ENCODE data around the gene PRIM1.
A peak's percentile ranks its signal among the peaks of the same experiment; 100 is the strongest.
"Not testable (repeated sequence)": the region's sequence is repeated elsewhere in the genome, so short reads cannot be mapped to it uniquely, and the experiment has no call there.

PRIM1 gene

DNA sequence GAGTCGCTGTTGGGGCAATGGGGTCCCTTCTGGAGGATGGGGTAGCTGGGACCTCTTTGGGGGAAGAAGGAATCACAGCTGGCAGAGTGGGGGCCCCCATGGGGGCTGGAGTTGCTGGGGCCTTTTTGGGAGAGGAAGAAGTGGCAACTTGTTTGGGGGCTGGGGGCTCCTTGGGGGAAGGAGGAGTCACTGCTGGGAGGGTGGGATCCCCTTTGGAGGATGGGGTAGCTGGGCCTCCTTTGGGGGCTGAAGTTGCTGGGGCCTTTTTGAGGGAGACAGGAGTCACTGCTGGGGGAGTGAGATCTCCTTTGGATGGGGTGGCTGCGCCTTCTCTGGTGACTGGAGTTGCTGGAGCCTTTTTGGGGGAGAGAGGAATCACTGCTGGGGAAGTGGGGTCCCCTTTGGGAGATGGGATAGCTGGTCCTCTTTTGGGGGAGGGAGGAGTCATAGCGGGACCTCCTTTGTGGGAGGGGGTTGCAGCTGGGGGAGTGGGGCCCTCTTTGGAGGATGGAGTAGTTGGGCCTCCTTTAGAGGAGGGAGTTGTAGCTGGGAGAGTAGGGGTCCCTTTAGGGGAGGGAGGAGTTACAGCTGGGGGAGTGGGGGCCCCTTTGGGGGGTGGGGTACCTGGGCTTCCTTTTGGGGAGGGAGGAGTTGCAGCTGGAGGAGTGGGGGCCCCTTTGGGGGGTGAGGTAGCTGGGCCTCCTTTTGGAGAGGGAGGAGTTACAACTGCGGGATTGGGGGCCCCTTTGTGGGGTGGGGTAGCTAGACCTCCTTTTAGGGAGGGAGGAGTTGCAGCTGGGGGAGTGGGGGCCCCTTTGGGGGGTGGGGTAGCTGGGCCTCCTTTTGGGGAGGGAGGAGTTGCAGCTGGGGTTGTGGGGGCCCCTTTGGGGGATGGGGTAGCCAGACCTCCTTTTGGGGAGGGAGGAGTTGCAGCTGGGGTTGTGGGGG lies 34.9 kb downstream of the PRIM1 start:
- DNase-seq (ENCODE audit: low read depth): no peak

DNA sequence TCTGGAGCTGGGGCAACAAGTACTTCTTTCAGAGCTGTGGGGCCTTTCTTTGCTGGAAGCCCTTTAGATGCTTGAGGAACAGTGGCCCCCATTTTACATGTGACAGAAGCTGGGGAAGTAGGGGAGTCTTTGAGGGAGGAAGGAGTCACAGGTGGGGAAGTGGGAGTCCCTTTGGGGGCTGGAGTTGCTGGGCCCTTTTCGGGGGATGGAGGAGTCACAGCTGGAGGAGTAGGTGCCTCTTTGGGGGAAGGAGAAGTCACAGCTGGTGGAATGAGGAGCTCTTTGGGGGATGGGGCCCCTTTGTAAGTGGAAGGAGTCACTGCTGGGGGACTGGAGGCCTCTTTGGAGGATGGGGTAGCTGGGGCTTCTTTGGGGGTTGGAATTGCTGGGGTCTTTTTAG lies 35.7 kb downstream of the PRIM1 start:
- DNase-seq (ENCODE audit: low read depth): no peak

- no peak for DNase-seq (ENCODE audit: low read depth)
Observed at GRCh38 chr12:56715798-56716197, 36.3 kb downstream of the PRIM1 start.

GRCh38 chr12:56714431-56714929 lies 37.6 kb downstream of the PRIM1 start:
- no peak for DNase-seq (ENCODE audit: low read depth)

DNA sequence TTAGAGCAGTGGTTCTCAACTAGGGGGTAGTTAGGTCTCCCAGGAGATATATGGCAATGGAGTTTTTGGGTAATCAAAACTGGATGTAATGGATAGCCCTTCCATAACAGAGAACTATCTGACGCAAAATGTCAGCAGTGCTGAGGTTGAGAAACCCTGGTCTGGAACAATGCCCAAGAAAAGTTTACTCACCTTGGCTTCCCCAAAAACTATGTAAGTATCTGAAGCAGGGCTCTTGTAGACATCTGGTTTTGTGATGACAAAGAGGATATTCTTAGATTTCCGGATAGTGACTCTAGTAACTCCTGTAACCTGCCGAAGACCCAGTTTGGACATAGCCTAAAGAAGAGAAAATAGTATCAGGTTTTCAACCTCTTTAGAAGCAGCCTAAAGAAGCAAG lies 38.8 kb downstream of the PRIM1 start:
- no peak for DNase-seq (ENCODE audit: low read depth)

DNA sequence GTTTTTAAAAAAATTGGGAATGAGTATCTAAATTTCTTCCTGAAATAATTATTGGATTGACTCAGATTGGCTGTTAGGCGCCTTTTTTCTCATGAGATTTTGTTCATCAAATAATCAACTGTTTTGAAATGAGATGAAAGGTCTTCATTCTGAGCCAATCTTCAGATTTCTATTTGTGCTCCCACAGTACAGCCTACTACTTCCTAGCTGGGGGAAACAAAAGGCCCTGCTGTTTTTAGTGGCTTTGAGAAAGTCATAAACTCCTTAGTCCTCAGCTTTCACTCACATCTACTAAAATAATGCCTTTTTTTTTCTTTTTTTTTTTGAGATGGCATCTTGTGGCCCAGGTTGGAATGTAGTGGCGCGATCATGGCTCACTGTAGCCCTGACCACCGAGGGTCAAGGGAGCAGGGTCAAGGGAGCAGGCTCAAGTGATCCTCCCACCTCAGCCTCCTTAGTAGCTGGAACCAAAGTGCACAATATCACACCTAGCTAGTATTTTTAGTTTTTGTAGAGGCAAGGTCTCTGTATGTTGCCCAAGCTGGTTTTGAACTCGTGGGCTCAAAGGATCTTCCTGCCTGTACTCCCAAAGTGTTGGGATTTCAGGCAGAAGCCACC lies 42.3 kb downstream of the PRIM1 start:
- DNase-seq (ENCODE audit: low read depth): no peak

DNA sequence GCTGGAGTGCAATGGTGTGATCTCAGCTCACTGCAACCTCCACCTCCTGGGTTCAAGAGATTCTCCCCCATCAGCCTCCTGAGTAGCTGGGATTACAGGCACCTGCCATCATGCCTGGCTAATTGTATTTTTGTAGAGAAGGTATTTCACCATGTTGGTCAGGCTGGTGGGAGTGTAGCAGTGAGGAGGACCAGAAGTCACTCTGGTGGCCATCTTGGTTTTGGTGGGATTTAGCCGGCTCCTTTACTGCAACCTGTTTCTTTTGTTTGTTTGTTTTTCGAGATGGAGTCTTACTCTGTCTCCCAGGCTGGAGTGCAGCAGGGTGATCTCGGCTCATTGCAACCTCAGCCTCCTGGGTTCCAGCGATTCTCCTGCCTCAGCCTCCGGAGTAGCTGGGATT lies 47.6 kb downstream of the PRIM1 start:
- DNase-seq (ENCODE audit: low read depth): not testable (repeated sequence)

- no peak for DNase-seq (ENCODE audit: low read depth)
Observed at GRCh38 chr12:56699020-56699661, 53.0 kb downstream of the PRIM1 start.

DNA sequence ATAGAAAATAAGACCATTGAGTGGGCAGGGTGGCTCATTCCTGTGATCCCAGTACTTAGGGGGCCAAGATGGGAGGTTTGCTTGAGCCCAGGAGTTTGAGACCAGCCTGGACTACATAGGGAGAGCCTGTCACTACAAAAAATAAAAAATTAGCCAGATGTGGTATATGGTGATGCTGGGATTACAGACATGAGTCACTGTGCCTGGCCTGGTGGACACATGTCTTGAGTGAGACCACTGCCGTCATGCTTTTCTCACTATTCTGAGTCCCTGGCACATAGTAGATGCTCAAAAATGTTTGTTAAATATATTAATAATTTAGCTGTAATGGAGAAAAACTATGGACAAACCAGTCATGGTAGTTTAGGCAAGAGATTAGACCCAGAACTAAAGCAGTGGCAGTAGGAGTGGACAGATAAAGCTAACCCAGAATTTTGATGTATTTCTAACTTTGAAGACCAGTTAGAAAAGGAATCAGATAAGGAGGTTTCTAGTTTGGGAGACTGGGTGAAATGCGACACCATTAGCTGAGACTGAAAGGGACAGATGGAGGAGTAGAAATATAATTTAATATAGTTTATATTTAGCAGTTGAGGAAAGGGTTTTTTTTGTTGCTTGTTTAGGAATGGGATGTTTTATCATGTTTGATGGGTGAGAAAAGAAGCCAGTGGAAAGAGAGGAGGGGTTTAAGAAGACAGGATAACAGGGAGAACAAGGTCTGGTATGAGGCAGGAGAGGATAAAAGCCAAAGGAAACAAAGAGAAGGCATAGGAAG lies 56.6 kb downstream of the PRIM1 start:
- DNase-seq (ENCODE audit: low read depth): no peak

- DNase-seq (ENCODE audit: low read depth): no peak
Observed at GRCh38 chr12:56694161-56694560, 58.0 kb downstream of the PRIM1 start.

- DNase-seq (ENCODE audit: low read depth): no peak
Observed at GRCh38 chr12:56688846-56689109, 63.3 kb downstream of the PRIM1 start.

DNA sequence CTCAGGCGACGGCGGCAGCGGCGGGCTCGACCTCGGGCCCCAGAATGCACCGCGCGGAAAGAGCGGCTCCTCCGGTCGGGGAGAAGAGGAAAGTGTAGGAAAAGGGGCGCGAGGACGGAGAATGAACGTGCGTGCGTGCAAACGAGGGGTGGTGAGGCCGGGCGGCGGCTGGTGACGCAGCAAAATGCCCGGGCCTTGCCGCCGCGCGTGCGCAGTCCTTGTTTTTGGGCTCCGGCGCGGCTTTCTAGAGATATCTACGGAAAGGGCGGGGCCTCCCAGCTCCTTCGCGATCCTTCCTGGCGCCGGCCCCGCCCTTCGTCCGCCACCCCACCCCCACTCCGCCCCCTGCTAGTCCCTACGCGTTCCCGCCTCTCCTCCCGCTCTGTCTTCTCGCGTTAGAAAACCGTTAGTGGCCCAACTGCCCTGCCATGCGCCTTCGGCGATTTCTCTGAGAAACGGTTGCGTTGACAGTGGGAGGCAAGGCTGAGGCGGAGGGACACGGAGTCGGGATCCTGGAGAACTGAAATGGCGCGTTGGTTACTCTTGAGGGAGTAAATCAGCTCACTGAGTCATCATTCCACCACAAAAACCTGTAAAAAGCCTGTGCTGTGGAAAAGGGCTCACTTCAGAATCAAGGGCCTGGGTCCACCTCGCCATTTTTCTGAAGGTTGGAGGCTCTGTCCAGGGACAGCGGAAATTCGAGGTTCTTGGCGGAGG lies 63.8 kb downstream of the PRIM1 start, which contains the start of gene PTGES3:
Gene PTGES3 (minus strand): TSS at position 156 of the 717 bp plus-strand sequence. CDS start 285 bp downstream, outside the sequence.
- peak; percentile 96 for DNase-seq (ENCODE audit: low read depth)

DNA sequence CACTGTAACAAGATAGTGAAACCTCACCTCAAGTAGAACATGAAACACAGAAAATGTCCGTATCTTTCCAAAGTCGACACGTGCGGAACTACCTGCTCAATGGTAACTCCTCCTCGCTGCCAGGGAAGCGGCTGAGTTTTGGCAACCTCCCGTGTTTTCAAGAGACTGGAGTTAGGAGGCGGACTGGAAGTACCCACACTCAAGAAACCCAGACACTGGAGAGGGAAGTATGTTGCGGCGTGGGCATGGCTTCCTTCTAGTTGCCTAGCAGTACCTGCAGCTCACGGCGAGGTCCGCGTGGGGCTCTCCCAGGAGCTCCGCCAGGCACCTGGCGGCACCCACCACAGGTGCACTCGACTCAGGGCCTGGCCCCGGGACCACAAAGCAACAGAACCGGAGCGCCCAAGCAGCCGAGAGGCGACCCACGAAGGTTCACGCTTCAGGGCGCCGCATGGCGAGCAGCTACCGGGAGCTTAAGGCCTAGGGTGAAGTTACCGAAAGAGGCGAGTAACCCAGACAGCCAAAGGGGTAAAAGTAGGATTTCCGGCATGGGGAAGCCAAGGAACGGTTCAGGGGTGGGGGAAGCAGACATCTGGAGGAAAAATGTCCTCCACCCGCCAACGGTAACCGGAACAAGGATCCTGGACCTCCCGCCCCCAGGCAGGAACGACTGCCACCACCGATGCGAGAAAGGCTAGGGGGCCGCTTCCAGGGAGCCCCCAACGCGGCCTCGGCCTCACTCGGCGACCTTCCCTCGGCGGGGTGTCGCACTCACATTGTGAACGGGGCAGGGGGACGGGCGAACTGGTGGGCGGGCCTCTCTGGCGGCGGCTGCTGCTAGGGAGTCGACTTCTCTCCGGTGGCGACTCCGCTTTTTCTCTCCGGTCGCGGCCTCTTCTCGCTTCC lies 64.6 kb downstream of the PRIM1 start:
- peak; percentile 31 for DNase-seq (ENCODE audit: low read depth)

GRCh38 chr12:56684745-56685359 lies 67.3 kb downstream of the PRIM1 start:
- DNase-seq (ENCODE audit: low read depth): no peak

DNA sequence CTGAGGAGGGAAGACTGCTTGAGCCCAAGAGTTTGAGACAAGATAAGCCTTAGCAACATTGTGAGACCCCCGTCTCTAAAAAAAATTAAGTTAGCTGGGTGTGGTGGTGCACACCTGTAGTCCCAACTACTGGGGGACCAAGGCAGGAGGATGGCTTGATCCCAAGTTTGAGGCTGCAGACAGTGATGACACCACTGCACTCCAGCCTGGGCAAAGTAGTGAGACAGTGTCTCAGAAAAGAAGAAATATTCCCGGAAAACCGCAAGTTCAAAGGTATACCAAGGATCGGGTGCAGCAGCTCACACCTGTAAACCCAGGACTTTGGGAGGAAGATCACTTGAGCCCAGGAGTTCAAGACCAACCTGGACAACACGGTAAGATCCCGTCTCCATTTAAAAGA lies 69.8 kb downstream of the PRIM1 start:
- DNase-seq (ENCODE audit: low read depth): no peak

Measured in stimulated activated CD8-positive, alpha-beta memory T cell treated with anti-CD3 and anti-CD28 coated beads, Interleukin-15, amount 100 ng/mL, for 24 hours (primary cell).